Endodermal cell (in vitro differentiated cells): ENCODE measurements around the gene ARL14EPL. TPM values are rescaled to one million over a fixed set of nuclear protein-coding genes. Genes with fewer than 3 reads are reported as not detected.

Source experiments
- DNase-seq: peaks from one replicate; pipeline ENCODE4 v3.0.0-alpha.2; 2017
- H3K27ac ChIP-seq: 2 replicates; pipeline ENCODE4 v1.5.1; 2013; ENCODE audit warnings: mild to moderate bottlenecking, low read depth, low read length, moderate library complexity
- H3K27me3 ChIP-seq: 2 replicates; pipeline ENCODE4 v1.6.1; 2013; ENCODE audit warnings: mild to moderate bottlenecking, low read length, moderate library complexity; ENCODE audit not compliant: insufficient read depth, control insufficient read depth, poor library complexity, severe bottlenecking
- H3K36me3 ChIP-seq: 2 replicates; pipeline ENCODE4 v1.7.0; 2013; ENCODE audit warnings: mild to moderate bottlenecking, low read length, moderate library complexity; ENCODE audit not compliant: control insufficient read depth, insufficient read depth
- H3K4me1 ChIP-seq: one replicate; pipeline ENCODE4 v1.7.0; 2013; ENCODE audit warnings: low read length; ENCODE audit not compliant: control insufficient read depth, insufficient read depth
- H3K4me3 ChIP-seq: 2 replicates; pipeline ENCODE4 v1.5.1; 2013; ENCODE audit warnings: mild to moderate bottlenecking, low read length, moderate library complexity
- H3K9ac ChIP-seq: 2 replicates; pipeline ENCODE4 v1.6.1; 2013; ENCODE audit warnings: mild to moderate bottlenecking, low read length, moderate library complexity; ENCODE audit not compliant: poor library complexity, severe bottlenecking; ENCODE audit errors: extremely low read depth
- H3K9me3 ChIP-seq: 2 replicates; pipeline ENCODE4 v1.6.1; 2013; ENCODE audit warnings: mild to moderate bottlenecking, low read length, moderate library complexity; ENCODE audit not compliant: control insufficient read depth
- H3K27ac Mint-ChIP-seq: 2 replicates; pipeline ENCODE4 v1.8.0; 2020; ENCODE audit warnings: mixed read lengths
- H3K27me3 Mint-ChIP-seq: 2 replicates; pipeline ENCODE4 v1.8.0; 2021; ENCODE audit warnings: mild to moderate bottlenecking, mixed read lengths; ENCODE audit not compliant: insufficient read depth
- H3K36me3 Mint-ChIP-seq: 2 replicates; pipeline ENCODE4 v1.8.0; 2020; ENCODE audit warnings: low read depth, mixed read lengths
- H3K4me1 Mint-ChIP-seq: 2 replicates; pipeline ENCODE4 v1.8.0; 2020; ENCODE audit warnings: mixed read lengths
- H3K4me3 Mint-ChIP-seq: 2 replicates; pipeline ENCODE4 v1.8.0; 2020; ENCODE audit warnings: mild to moderate bottlenecking, moderate library complexity, mixed read lengths
- H3K9me3 Mint-ChIP-seq: 2 replicates; pipeline ENCODE4 v1.8.0; 2020; ENCODE audit warnings: mild to moderate bottlenecking, mixed read lengths
- CTCF ChIP-seq: fragments of 200-600 bp; sonication (generic); conservative IDR thresholded peaks from 2 replicates; pipeline ENCODE4 v1.5.0; 2021; ENCODE audit warnings: antibody characterized with exemption, mild to moderate bottlenecking
- WGBS, 2 experiments: methylation state at CpG; one replicate each; pipeline versions ENCODE4 v1.1.5 to v1.1.7; 2013; ENCODE audit warnings: missing lambda C conversion rate in 2 of 2, mixed read lengths in 1 of 2; ENCODE audit not compliant: insufficient coverage in 1 of 2, insufficient read length in 1 of 2; 5-methylcytosine and 5-hydroxymethylcytosine counted together
- total RNA-seq, 2 donors: library from RNA; stranded (reverse); fragmentation: NEBNext Ultra II Directional in 1 of 2; extraction: Animal tissue kit (Norgen Biotek cat#: 25700) in 1 of 2; gene quantifications; 2 replicates in 1 of 2; 3 replicates in 1 of 2; pipeline ENCODE4 v1.2.1, GENCODE V29; 2021

The ARL14EPL gene
- total RNA-seq, 2 donors from 2014 or later: not detected

DNA sequence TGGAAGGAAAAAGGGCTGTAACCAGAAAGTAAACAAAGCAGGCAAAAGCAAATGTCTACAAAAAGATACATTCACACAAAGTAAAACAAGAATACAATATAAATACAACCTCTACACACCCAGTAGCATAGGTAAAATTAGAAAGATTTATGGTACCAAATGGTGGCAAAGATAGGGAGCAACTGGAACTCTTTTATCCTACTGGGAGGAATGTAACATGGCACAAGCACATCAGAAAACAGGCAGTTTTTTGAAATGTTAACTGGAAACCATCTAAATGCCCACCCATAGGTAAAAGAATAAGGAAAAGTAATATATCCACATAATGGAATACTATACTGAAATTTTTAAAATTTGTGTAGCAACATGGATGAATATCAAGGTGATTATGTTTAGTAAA is 8.7 kb upstream of the ARL14EPL start:
- Mint-ChIP-seq H3K4me1 (no peaks in the 10 kb centered on the region), H3K9me3 (no peaks in the 10 kb centered on the region), H3K36me3 (no peaks in the 10 kb centered on the region), H3K27me3 (no peaks in the 10 kb centered on the region), H3K4me3 (no peak overlapping the region), H3K27ac (no peak overlapping the region)
- Histone ChIP-seq H3K27me3 (no peaks in the 10 kb centered on the region), H3K4me1 (no peaks in the 10 kb centered on the region), H3K4me3 (no peak overlapping the region), H3K9ac (no peak overlapping the region), H3K27ac (no peak overlapping the region), H3K9me3 (no peaks in the 10 kb centered on the region), H3K36me3 (no peaks in the 10 kb centered on the region)
- no peak for DNase-seq
- peak; percentile 56 for TF ChIP-seq CTCF

DNA sequence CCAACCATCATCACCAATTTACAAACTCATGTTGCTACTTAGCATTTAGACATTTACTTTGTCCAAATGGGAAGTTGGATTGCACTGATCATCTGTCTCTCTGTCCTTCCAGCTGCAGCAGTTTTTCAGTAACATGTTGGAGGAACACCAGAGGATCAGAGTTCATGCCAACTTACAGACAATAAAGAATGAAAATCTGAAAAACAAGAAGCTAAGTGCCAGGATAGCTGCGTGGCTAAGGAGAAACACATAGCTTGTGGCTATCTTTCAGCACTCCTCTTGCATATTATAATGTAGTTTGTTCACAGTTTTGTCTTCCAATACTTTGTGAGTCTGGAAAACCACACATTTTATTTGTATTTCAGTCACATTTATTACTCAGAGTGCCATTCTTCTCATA is 6.4 kb upstream of the ARL14EPL start:
- Histone ChIP-seq H3K4me3 (no peak overlapping the region), H3K9ac (no peak overlapping the region), H3K4me1 (no peaks in the 10 kb centered on the region), H3K27me3 (no peaks in the 10 kb centered on the region), H3K36me3 (no peaks in the 10 kb centered on the region), H3K27ac (no peak overlapping the region), H3K9me3 (no peaks in the 10 kb centered on the region)
- Mint-ChIP-seq H3K27me3 (no peaks in the 10 kb centered on the region), H3K9me3 (no peaks in the 10 kb centered on the region), H3K4me1 (no peaks in the 10 kb centered on the region), H3K36me3 (no peaks in the 10 kb centered on the region), H3K27ac (no peak overlapping the region), H3K4me3 (no peak overlapping the region)
- TF ChIP-seq CTCF: no peak
- 91 to 100% methylated on average over 1 of the region's 1 CpG for WGBS, 2 experiments
- no peak for DNase-seq

- 95 to 100% methylated on average over 3 of the region's 3 CpGs for WGBS, 2 experiments
- no peak overlapping the region for H3K4me3 ChIP-seq
- Mint-ChIP-seq H3K36me3 (no peaks in the 10 kb centered on the region), H3K9me3 (no peaks in the 10 kb centered on the region), H3K4me1 (peaks cover 4% of the 10 kb centered on the region), H3K27me3 (no peaks in the 10 kb centered on the region), H3K4me3 (no peak overlapping the region), H3K27ac (no peak overlapping the region)
- DNase-seq: no peak
- H3K27ac ChIP-seq: no peak overlapping the region
- H3K27me3 ChIP-seq: no peaks in the 10 kb centered on the region
- no peaks in the 10 kb centered on the region for H3K9me3 ChIP-seq
- H3K4me1 ChIP-seq: no peaks in the 10 kb centered on the region
- no peak for TF ChIP-seq CTCF
- no peaks in the 10 kb centered on the region for H3K36me3 ChIP-seq
- H3K9ac ChIP-seq: no peak overlapping the region
Observed at GRCh38 chr5:116032991-116033390, 719 bp downstream of the ARL14EPL start.
